Epithelial cell of proximal tubule (primary cell): ENCODE results near the gene ASRGL1. TPM values are rescaled to one million over a fixed set of nuclear protein-coding genes. Genes with fewer than 3 reads are reported as not detected.
A peak's percentile ranks its signal among the peaks of the same experiment; 100 is the strongest.

Source experiments
- DNase-seq: peaks from one replicate; pipeline ENCODE4 v3.0.0-alpha.2; 2011; ENCODE audit warnings: low read depth
- H3K4me3 ChIP-seq: 2 replicates; pipeline ENCODE4 v1.5.1; 2011; ENCODE audit warnings: low read depth, mild to moderate bottlenecking, low read length
- CTCF ChIP-seq: conservative IDR thresholded peaks from 2 replicates; pipeline ENCODE4 v1.5.1; 2012; ENCODE audit warnings: low read depth, mild to moderate bottlenecking, low read length
- total RNA-seq: library from RNA; depleted of rRNA; stranded (reverse); fragments of >200 nt; gene quantifications from 2 replicates; pipeline ENCODE4 v1.2.3, GENCODE V29; 2015

ASRGL1 gene
- total RNA-seq, 1 donor from 2014 or later, result 19.7 TPM

GRCh38 chr11:62423012-62423411, 85.8 kb downstream of the ASRGL1 start:
- no peak for DNase-seq
- no peak overlapping the region for H3K4me3 ChIP-seq
- TF ChIP-seq CTCF, result no peak

- no peak for TF ChIP-seq CTCF
- no peak overlapping the region for H3K4me3 ChIP-seq
- no peak for DNase-seq
Observed at GRCh38 chr11:62427630-62428233, 90.5 kb downstream of the ASRGL1 start.

GRCh38 chr11:62428871-62429560, 91.8 kb downstream of the ASRGL1 start:
- DNase-seq, result no peak
- H3K4me3 ChIP-seq, result no peak overlapping the region
- TF ChIP-seq CTCF, result no peak

- no peak for DNase-seq
- no peak overlapping the region for H3K4me3 ChIP-seq
- no peak for TF ChIP-seq CTCF
Observed at GRCh38 chr11:62430425-62430824, 93.2 kb downstream of the ASRGL1 start.

GRCh38 chr11:62431171-62431901, 94.1 kb downstream of the ASRGL1 start:
- no peak for DNase-seq
- no peak overlapping the region for H3K4me3 ChIP-seq

GRCh38 chr11:62432695-62433094, 95.4 kb downstream of the ASRGL1 start:
- DNase-seq, result peak; percentile 71
- H3K4me3 ChIP-seq, result no peak overlapping the region
- TF ChIP-seq CTCF, result no peak

More at GRCh38 chr11:62431171-62431901, 94.1 kb downstream of the ASRGL1 start:
- TF ChIP-seq CTCF, result no peak
